SK-N-SH (cell line): ENCODE results near the gene KLHL26. TPM values are rescaled to one million over a fixed set of nuclear protein-coding genes. Genes with fewer than 3 reads are reported as not detected.

Source experiments
- CTCF ChIA-PET: fragments of 300-600, 350-600 bp; formaldehyde crosslinking; extraction: SDS; loops from one replicate; lab custom pipeline; 2021; lab: Yijun Ruan, JAX
- POLR2A ChIA-PET: fragments of 350-600 bp; sonication (Branson Sonifier 250); formaldehyde crosslinking; extraction: SDS; loops from one replicate; lab custom pipeline; 2020; ENCODE audit warnings: antibody characterized with exemption, inconsistent platforms; lab: Yijun Ruan, JAX
- DNase-seq: peaks from one replicate; pipeline ENCODE4 v3.0.0; 2012
- H2AFZ ChIP-seq: fragments of 200-600 bp; sonication (generic); 2 replicates; pipeline ENCODE4 v1.8.1; 2016; ENCODE audit warnings: antibody characterized with exemption, mild to moderate bottlenecking, low read depth
- H3F3A ChIP-seq: fragments of 200-600 bp; sonication (generic); replicated peaks from 2 replicates; pipeline ENCODE3; 2016; ENCODE audit warnings: antibody characterized with exemption, mild to moderate bottlenecking; ENCODE audit not compliant: insufficient read depth
- H3K27ac ChIP-seq, 2 experiments: fragments of 200-500 bp in 1 of 2; fragments of 200-600 bp in 1 of 2; sonication (Bioruptor generic) in 1 of 2; sonication (generic), shearing (Covaris generic) in 1 of 2; 2 replicates each; pipeline versions ENCODE4 v1.5.1 to v1.6.1; 2014 to 2016; ENCODE audit warnings: low read depth in 2 of 2, inconsistent platforms in 1 of 2, low read length in 1 of 2, mild to moderate bottlenecking in 1 of 2, mixed read lengths in 1 of 2
- H3K27me3 ChIP-seq: fragments of 200-600 bp; sonication (generic), shearing (Covaris generic); 2 replicates; pipeline ENCODE4 v1.6.1; 2016; ENCODE audit warnings: mixed run types; ENCODE audit not compliant: insufficient read depth
- H3K36me3 ChIP-seq, 2 experiments: fragments of 200-500 bp in 1 of 2; fragments of 200-600 bp in 1 of 2; sonication (Bioruptor generic) in 1 of 2; sonication (generic) in 1 of 2; replicated peaks in 1 of 2; 2 replicates each; pipeline versions ENCODE3 to v1.5.1; 2014 to 2016; ENCODE audit warnings: low read length in 1 of 2, mild to moderate bottlenecking in 1 of 2; ENCODE audit not compliant: insufficient read depth in 2 of 2, control insufficient read depth in 1 of 2
- H3K4me1 ChIP-seq, 2 experiments: fragments of 200-500 bp in 1 of 2; fragments of 200-600 bp in 1 of 2; sonication (Bioruptor generic) in 1 of 2; sonication (generic), shearing (Covaris generic) in 1 of 2; 2 replicates each; pipeline versions ENCODE4 v1.5.1 to v1.6.1; 2014 to 2016; ENCODE audit warnings: low read depth in 1 of 2, low read length in 1 of 2, mixed run types in 1 of 2; ENCODE audit not compliant: insufficient read depth in 2 of 2, control insufficient read depth in 1 of 2
- H3K4me2 ChIP-seq: fragments of 200-600 bp; sonication (generic), shearing (Covaris generic); 2 replicates; pipeline ENCODE4 v1.6.1; 2017; ENCODE audit warnings: mixed run types
- H3K4me3 ChIP-seq, 2 experiments: fragments of 200-500 bp in 1 of 2; fragments of 200-600 bp in 1 of 2; sonication (Bioruptor generic) in 1 of 2; sonication (generic), shearing (Covaris generic) in 1 of 2; 2 replicates each; pipeline versions ENCODE4 v1.5.1 to v1.8.1; 2014 to 2016; ENCODE audit warnings: low read depth in 2 of 2, inconsistent platforms in 1 of 2, low read length in 1 of 2, mild to moderate bottlenecking in 1 of 2, mixed read lengths in 1 of 2, moderate library complexity in 1 of 2
- H3K79me2 ChIP-seq: fragments of 200-600 bp; sonication (generic); 2 replicates; pipeline ENCODE4 v1.8.1; 2017; ENCODE audit warnings: mild to moderate bottlenecking; ENCODE audit not compliant: insufficient read depth
- H3K9ac ChIP-seq: fragments of 200-600 bp; sonication (generic); 2 replicates; pipeline ENCODE4 v1.6.1; 2017; ENCODE audit warnings: mixed run types
- H3K9me2 ChIP-seq: fragments of 200-600 bp; sonication (generic); 2 replicates; pipeline ENCODE4 v1.6.1; 2017; ENCODE audit warnings: mixed run types
- H3K9me3 ChIP-seq: fragments of 200-600 bp; sonication (generic); 2 replicates; pipeline ENCODE4 v1.6.1; 2017; ENCODE audit warnings: mixed run types, mild to moderate bottlenecking, moderate library complexity
- H4K20me1 ChIP-seq: fragments of 200-600 bp; sonication (generic); 2 replicates; pipeline ENCODE4 v1.6.1; 2017; ENCODE audit warnings: mild to moderate bottlenecking, mixed run types; ENCODE audit not compliant: insufficient read depth
- ELF1 ChIP-seq: IDR thresholded peaks from 2 replicates; pipeline ENCODE4 v1.4.0; 2012
- EP300 ChIP-seq, 2 experiments: IDR thresholded peaks; 2 replicates each; pipeline versions ENCODE4 v1.4.0 to v1.6.1; 2012; ENCODE audit warnings: borderline replicate concordance in 1 of 2, low read depth in 1 of 2, low read length in 1 of 2
- EZH2phosphoT487 ChIP-seq: fragments of 200-600 bp; sonication (generic); IDR thresholded peaks from 2 replicates; pipeline ENCODE4 v1.6.1; 2017; ENCODE audit warnings: low read depth, mixed run types, mild to moderate bottlenecking, antibody characterized with exemption, moderate library complexity, borderline replicate concordance
- GABPA ChIP-seq: IDR thresholded peaks from 2 replicates; pipeline ENCODE4 v1.4.0; 2012; ENCODE audit warnings: low read depth, mild to moderate bottlenecking
- GATA2 ChIP-seq: sonication (generic); formaldehyde crosslinking; IDR thresholded peaks from 2 replicates; pipeline ENCODE4 v1.5.0; 2020; ENCODE audit warnings: mild to moderate bottlenecking, missing genetic modification reagents
- IRF3 ChIP-seq: fragments of 150-350 bp; IDR thresholded peaks from 2 replicates; pipeline ENCODE4 v1.6.1; 2016; ENCODE audit warnings: mild to moderate bottlenecking, low read depth, low read length
- MEF2A ChIP-seq: IDR thresholded peaks from 2 replicates; pipeline ENCODE4 v1.4.0; 2012; ENCODE audit warnings: low read depth, borderline replicate concordance
- NFIC ChIP-seq: IDR thresholded peaks from 2 replicates; pipeline ENCODE4 v1.4.0; 2012; ENCODE audit warnings: borderline replicate concordance
- POLR2AphosphoS5 ChIP-seq: IDR thresholded peaks from 2 replicates; pipeline ENCODE4 v1.6.1; 2012; ENCODE audit warnings: low read depth, low read length
- RAD21 ChIP-seq: IDR thresholded peaks from 2 replicates; pipeline ENCODE4 v1.6.1; 2012; ENCODE audit warnings: mild to moderate bottlenecking, low read length
- RCOR1 ChIP-seq: fragments of 150-350 bp; IDR thresholded peaks from 2 replicates; pipeline ENCODE4 v1.6.1; 2017; ENCODE audit warnings: antibody characterized with exemption, low read length
- REST ChIP-seq: IDR thresholded peaks from 2 replicates; pipeline ENCODE4 v1.6.1; 2012; ENCODE audit warnings: mild to moderate bottlenecking, low read depth, low read length, moderate library complexity
- TAF1 ChIP-seq: IDR thresholded peaks from 2 replicates; pipeline ENCODE4 v1.6.1; 2012; ENCODE audit warnings: low read depth, mild to moderate bottlenecking, low read length, moderate library complexity, borderline replicate concordance
- YY1 ChIP-seq: IDR thresholded peaks from 2 replicates; pipeline ENCODE4 v1.4.0; 2012; ENCODE audit warnings: low read depth, mild to moderate bottlenecking
- WGBS: methylation state at CpG from one replicate; pipeline ENCODE4 v1.1.6; 2017; ENCODE audit warnings: low lambda C conversion rate; 5-methylcytosine and 5-hydroxymethylcytosine counted together
- polyA plus RNA-seq, 3 experiments: library from polyadenylated mRNA; depleted of rRNA; stranded (reverse); fragments of >200 nt; gene quantifications; 2 replicates each; pipeline ENCODE4 v1.2.3, GENCODE V29; 2012
- TF ChIP-seq, protein P1 (sequence below): fragments of 150-350 bp; IDR thresholded peaks from 2 replicates; pipeline ENCODE4 v1.6.1; 2017; ENCODE audit warnings: antibody characterized with exemption, low read length, low read depth, borderline replicate concordance
- TF ChIP-seq, protein P2 (sequence below): IDR thresholded peaks from 2 replicates; pipeline ENCODE4; 2012

KLHL26 gene
- polyA plus RNA-seq, 1 of the 3 experiments (the other 2 are of a cell fraction): 4.6 TPM

DNA sequence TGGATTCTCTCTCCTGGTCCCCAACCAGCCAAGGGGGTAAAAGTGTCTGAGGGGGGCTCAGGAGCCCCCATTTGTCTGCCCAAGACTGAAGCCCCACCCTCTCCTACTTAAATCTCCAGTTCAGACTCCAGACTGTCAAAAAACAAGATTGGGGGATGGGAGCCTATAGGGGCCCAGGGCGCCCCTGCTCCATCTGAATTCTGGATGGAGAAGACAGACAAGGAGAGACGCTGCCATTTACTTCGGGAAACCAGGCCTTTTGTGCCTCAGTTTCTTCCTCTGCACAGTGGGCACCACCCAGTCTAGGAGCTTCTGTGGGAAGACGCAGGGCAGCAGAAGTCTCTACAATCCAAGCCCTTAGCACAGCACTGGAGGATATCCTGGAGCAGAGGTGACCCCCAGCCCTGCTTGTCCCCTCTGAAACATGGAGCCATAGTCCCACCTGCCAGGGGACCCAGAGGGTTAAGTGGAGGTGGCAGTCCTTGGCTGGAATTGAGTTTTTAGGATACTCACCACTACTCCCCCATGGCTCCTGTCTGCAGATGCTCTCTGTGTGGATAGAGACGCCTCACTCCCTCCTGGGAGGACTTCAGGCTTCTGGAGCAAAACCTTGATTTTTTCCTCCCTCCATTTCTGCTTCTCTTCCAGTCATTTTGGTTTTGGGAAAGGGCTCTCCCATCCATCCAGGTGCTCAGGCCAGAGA, 28.6 kb upstream of the KLHL26 start:
- Histone ChIP-seq H3K27me3 (peaks cover 70% of the 10 kb centered on the region), H3K36me3 (no peaks in the 10 kb centered on the region), H3K4me1 (peaks cover 15 to 17% of the 10 kb centered on the region in 2 experiments; a peak in 2 of 4 replicates), H3K4me2 (peak overlapping the region; percentile 66; the same call in 1 of the 2 replicates), H3K4me3 (no peak overlapping the region), H2AFZ (no peak overlapping the region), H4K20me1 (no peaks in the 10 kb centered on the region), H3K9me2 (no peaks in the 10 kb centered on the region), H3F3A (peaks cover 20% of the 10 kb centered on the region)
- peak; percentile 29 for DNase-seq
- 61% methylated on average over 5 of the region's 5 CpGs for WGBS
- CTCF ChIA-PET: interaction anchor here (1.0 to 1.4 kb wide), 3 partner anchors 18 to 239 kb away, joined by 3 to 4 read pairs (median 4); no protein-coding TSS in a partner anchor
- POLR2A ChIA-PET: no interaction called here
- TF ChIP-seq RCOR1: no peak
- TF ChIP-seq, all 33 proteins: peak for 0
- no peaks in the 10 kb centered on the region for H3K9me3 ChIP-seq
- H3K79me2 ChIP-seq: no peaks in the 10 kb centered on the region
- H3K27ac ChIP-seq: no peak overlapping the region
- H3K9ac ChIP-seq: no peak overlapping the region

DNA sequence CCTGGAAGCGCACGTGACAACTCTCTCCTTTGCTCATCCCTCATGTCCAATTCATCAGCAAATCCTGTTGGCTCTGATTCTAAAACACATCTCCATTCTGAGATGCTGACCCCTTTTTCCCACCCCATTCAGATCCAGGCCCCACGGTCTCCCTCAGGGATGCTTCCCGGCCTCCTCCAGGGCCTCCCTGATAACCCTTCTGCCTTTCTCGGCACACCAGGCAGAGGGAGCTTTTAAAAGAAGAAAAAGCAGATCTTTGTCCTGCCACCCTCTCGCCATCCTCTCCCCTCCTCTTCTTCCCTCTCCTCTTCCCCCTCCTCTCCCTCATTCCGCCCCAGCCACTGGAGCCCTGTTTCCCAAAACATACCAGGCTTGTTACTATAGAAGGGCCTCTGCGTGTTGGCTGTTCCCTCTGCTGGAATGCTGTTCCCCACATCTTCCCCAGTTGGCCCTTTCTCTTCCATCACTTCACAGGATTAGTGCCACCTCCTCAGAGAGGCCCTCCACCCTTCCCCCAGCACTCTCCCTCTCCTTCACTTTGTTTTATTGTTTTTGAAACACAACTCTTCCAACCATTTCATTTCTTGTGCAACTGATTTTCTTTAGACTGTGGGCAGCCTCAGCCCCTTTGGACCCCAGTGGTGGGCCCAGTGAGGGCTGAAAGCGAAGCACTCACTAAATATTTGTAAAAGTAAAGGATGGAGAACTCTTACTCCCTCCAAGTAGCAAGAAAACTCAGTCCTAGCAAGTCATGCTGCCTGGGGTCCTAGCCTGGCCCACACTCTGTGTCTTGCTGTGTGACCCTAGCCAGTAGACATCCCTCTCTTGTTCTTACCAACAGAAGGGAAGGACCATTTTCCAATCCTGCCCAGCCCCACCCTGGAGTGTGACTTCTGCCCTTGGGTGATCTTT, 27.8 kb upstream of the KLHL26 start:
- Histone ChIP-seq H3K4me1 (peaks cover 15 to 19% of the 10 kb centered on the region in 2 experiments; a peak in 2 of 4 replicates), H3K4me2 (no peak overlapping the region), H3K9ac (no peak overlapping the region), H4K20me1 (no peaks in the 10 kb centered on the region), H3K4me3 (no peak overlapping the region), H3K27ac (no peak overlapping the region), H2AFZ (no peak overlapping the region), H3F3A (peaks cover 19% of the 10 kb centered on the region), H3K9me2 (no peaks in the 10 kb centered on the region), H3K9me3 (no peaks in the 10 kb centered on the region), H3K79me2 (no peaks in the 10 kb centered on the region), H3K27me3 (peaks cover 70% of the 10 kb centered on the region), H3K36me3 (no peaks in the 10 kb centered on the region)
- peak; percentile 27 for DNase-seq
- ChIA-PET CTCF (interaction anchor here (0.9 to 1.5 kb wide), 3 partner anchors 15 to 238 kb away, joined by 3 to 7 read pairs (median 5); no protein-coding TSS in a partner anchor), POLR2A (interaction anchor here (0.6 kb wide), 1 partner anchor 21 kb away, joined by 3 read pairs; no protein-coding TSS in a partner anchor)
- 79% methylated on average over 9 of the region's 9 CpGs for WGBS
- TF ChIP-seq RAD21 (no peak), NFIC (no peak), POLR2AphosphoS5 (no peak), GATA2 (CRISPR knock-in tag) (no peak), ELF1 (no peak), MEF2A (no peak), EZH2phosphoT487 (no peak), TAF1 (no peak), YY1 (no peak), IRF3 (no peak), REST (no peak), GABPA (no peak), EP300 (IDR thresholded peaks at IDR 0.05; ENCODE audit: borderline replicate concordance in 1 of 2, low read depth in 1 of 2, low read length in 1 of 2) (no peak)
- TF ChIP-seq, protein P1, sequence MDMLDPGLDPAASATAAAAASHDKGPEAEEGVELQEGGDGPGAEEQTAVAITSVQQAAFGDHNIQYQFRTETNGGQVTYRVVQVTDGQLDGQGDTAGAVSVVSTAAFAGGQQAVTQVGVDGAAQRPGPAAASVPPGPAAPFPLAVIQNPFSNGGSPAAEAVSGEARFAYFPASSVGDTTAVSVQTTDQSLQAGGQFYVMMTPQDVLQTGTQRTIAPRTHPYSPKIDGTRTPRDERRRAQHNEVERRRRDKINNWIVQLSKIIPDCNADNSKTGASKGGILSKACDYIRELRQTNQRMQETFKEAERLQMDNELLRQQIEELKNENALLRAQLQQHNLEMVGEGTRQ: no peak
- TF ChIP-seq, protein P2, sequence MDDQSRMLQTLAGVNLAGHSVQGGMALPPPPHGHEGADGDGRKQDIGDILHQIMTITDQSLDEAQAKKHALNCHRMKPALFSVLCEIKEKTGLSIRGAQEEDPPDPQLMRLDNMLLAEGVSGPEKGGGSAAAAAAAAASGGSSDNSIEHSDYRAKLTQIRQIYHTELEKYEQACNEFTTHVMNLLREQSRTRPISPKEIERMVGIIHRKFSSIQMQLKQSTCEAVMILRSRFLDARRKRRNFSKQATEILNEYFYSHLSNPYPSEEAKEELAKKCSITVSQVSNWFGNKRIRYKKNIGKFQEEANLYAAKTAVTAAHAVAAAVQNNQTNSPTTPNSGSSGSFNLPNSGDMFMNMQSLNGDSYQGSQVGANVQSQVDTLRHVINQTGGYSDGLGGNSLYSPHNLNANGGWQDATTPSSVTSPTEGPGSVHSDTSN: no peak
